GM12864 (cell line): ENCODE data around the gene NFATC2.

ENCODE experiments used
- DNase-seq: peaks from one replicate; pipeline ENCODE4 v3.0.0-alpha.2; 2011; ENCODE audit warnings: low read depth
- H3K4me3 ChIP-seq: 2 replicates; pipeline ENCODE4 v1.5.1; 2011; ENCODE audit warnings: mild to moderate bottlenecking, low read depth, low read length, control low read depth
- CTCF ChIP-seq: IDR thresholded peaks from 2 replicates; pipeline ENCODE4 v1.5.1; 2011; ENCODE audit warnings: low read depth, mild to moderate bottlenecking, moderate library complexity, low read length, control low read depth, inconsistent platforms; ENCODE audit errors: missing control alignments

Gene NFATC2

GRCh38 chr20:51391926-51392325, 150.6 kb downstream of the NFATC2 start:
- no peak for TF ChIP-seq CTCF
- no peak for DNase-seq
- H3K4me3 ChIP-seq, result no peak overlapping the region

- H3K4me3 ChIP-seq, result no peak overlapping the region
- no peak for TF ChIP-seq CTCF
- DNase-seq, result no peak
These were observed 152.8 kb downstream of the NFATC2 start for GRCh38 chr20:51389543-51390264.

- DNase-seq, result no peak
- no peak for TF ChIP-seq CTCF
- no peak overlapping the region for H3K4me3 ChIP-seq
These were observed 153.6 kb downstream of the NFATC2 start for GRCh38 chr20:51388756-51389542.

- no peak for DNase-seq
- no peak for TF ChIP-seq CTCF
- H3K4me3 ChIP-seq, result no peak overlapping the region
These were observed 154.3 kb downstream of the NFATC2 start for GRCh38 chr20:51388227-51388626.

GRCh38 chr20:51387125-51387875, 155.2 kb downstream of the NFATC2 start:
- DNase-seq, result no peak
- H3K4me3 ChIP-seq, result no peak overlapping the region
- no peak for TF ChIP-seq CTCF

DNA sequence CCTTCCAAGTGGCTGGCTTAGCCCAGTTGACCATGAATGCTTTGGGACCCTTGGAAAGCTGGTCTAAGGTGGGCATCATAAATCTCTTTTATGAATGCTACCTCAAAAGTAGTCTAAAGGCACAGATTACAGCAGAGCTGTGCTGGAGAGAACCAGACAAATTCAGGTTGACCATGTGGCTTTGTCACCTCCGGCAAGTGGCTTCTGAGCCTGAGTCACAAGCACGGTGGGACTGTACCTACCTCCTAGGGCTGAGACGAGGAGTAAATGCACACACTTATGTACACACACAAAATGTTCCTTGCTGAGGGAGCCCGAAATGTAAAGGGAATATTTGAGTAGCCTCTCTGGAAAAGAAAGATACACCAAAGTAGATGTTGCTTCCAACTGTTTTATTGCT, 155.9 kb downstream of the NFATC2 start:
- no peak for DNase-seq
- no peak for TF ChIP-seq CTCF
- H3K4me3 ChIP-seq, result no peak overlapping the region
